GM12878 (cell line): ENCODE results near the gene COL3A1. TPM values are rescaled to one million over a fixed set of nuclear protein-coding genes. Genes with fewer than 3 reads are reported as not detected.

Experiments used
- ATAC-seq: fragments of 200-7000 bp; cut with Tn5 transposase; 3 replicates; pipeline ENCODE4 v1.9.1; 2020; ENCODE audit warnings: mild to moderate bottlenecking, moderate library complexity
- BruUV-seq: library from RNA; stranded (reverse); fragments of 400-500 nt; replicated peaks from 2 replicates; lab custom pipeline; 2021; lab: Mats Ljungman, UMichigan
- CTCF ChIA-PET: fragments of 300-600 bp; sonication (Branson Sonifier 250); formaldehyde crosslinking; extraction: SDS; loops from one replicate; lab custom pipeline; 2021; ENCODE audit warnings: inconsistent platforms; lab: Yijun Ruan, JAX
- POLR2A ChIA-PET: fragments of 350-600 bp; formaldehyde crosslinking; extraction: SDS; loops from one replicate; lab custom pipeline; 2021; ENCODE audit warnings: inconsistent platforms; lab: Charles Lee
- RAD21 ChIA-PET: fragments of 300-600 bp; sonication (Branson Sonifier 250); formaldehyde crosslinking; loops from one replicate; lab custom pipeline; 2023; ENCODE audit warnings: antibody characterized with exemption; ENCODE audit not compliant: unreplicated experiment; lab: Charles Lee
- SMC1A ChIA-PET: fragments of 300-600 bp; sonication (Branson Sonifier 250); formaldehyde crosslinking; loops from one replicate; lab custom pipeline; 2023; ENCODE audit not compliant: unreplicated experiment, uncharacterized antibody; lab: Charles Lee
- DNase-seq: peaks from one replicate; pipeline ENCODE4 v3.0.0-alpha.2; 2011; ENCODE audit warnings: low read depth, low spot score
- FAIRE-seq: peaks from 3 replicates; lab custom pipeline; 2011; peaks lifted over from hg19 to GRCh38; lab: Jason Lieb, UNC
- H2AFZ ChIP-seq: 2 replicates; pipeline ENCODE4 v1.6.0; 2011; ENCODE audit warnings: low read depth, low read length, control low read depth; ENCODE audit not compliant: control insufficient read depth
- H3K27ac ChIP-seq: 2 replicates; pipeline ENCODE4 v1.5.1; 2011; ENCODE audit warnings: control low read depth; ENCODE audit not compliant: control insufficient read depth, insufficient read depth
- H3K27me3 ChIP-seq, 2 experiments: replicated peaks in 1 of 2; 2 replicates each; pipeline versions ENCODE4 v1.6.0 to v1.6.1; 2011; ENCODE audit warnings: low read length in 1 of 2; ENCODE audit not compliant: control insufficient read depth in 2 of 2, insufficient read depth in 2 of 2
- H3K36me3 ChIP-seq, 2 experiments: 2 replicates each; pipeline ENCODE4 v1.5.1; 2011; ENCODE audit warnings: low read length in 1 of 2; ENCODE audit not compliant: control insufficient read depth in 2 of 2, insufficient read depth in 2 of 2
- H3K4me1 ChIP-seq: 2 replicates; pipeline ENCODE4 v1.6.1; 2011; ENCODE audit warnings: mild to moderate bottlenecking, low read length, moderate library complexity, mixed read lengths; ENCODE audit not compliant: control insufficient read depth, insufficient read depth
- H3K4me2 ChIP-seq: 2 replicates; pipeline ENCODE4 v1.6.0; 2011; ENCODE audit warnings: control low read depth; ENCODE audit not compliant: control insufficient read depth, insufficient read depth
- H3K4me3 ChIP-seq: fragments of 200-600 bp; sonication (generic); 2 replicates; pipeline ENCODE4 v1.5.1; 2016
- H3K79me2 ChIP-seq: 2 replicates; pipeline ENCODE4 v1.6.0; 2011; ENCODE audit warnings: low read length; ENCODE audit not compliant: control insufficient read depth, insufficient read depth
- H3K9ac ChIP-seq: 2 replicates; pipeline ENCODE4 v1.8.0; 2011; ENCODE audit warnings: low read length, control low read depth, mixed read lengths; ENCODE audit not compliant: control insufficient read depth, insufficient read depth
- H3K9me3 ChIP-seq: replicated peaks from 3 replicates; pipeline ENCODE4 v1.5.1; 2011; ENCODE audit warnings: mild to moderate bottlenecking, low read length; ENCODE audit not compliant: control insufficient read depth, insufficient read depth
- H4K20me1 ChIP-seq: 2 replicates; pipeline ENCODE4 v1.6.0; 2011; ENCODE audit not compliant: control insufficient read depth, insufficient read depth
- CHD2 ChIP-seq: IDR thresholded peaks from 2 replicates; pipeline ENCODE4 v1.6.1; 2011; ENCODE audit warnings: low read depth, low read length, improper control_type of control experiment, borderline replicate concordance
- CREB1 ChIP-seq: IDR thresholded peaks from 2 replicates; pipeline ENCODE4 v1.6.1; 2012; ENCODE audit warnings: low read depth, mild to moderate bottlenecking, inconsistent platforms
- ESRRA ChIP-seq: IDR thresholded peaks from 2 replicates; pipeline ENCODE4 v1.6.1; 2012; ENCODE audit warnings: mild to moderate bottlenecking, low read length, improper control_type of control experiment
- JUND ChIP-seq: IDR thresholded peaks from 2 replicates; pipeline ENCODE4 v1.6.1; 2012; ENCODE audit warnings: low read depth, mild to moderate bottlenecking, low read length, improper control_type of control experiment, moderate library complexity
- KDM1A ChIP-seq: fragments of 200-600 bp; sonication (generic); IDR thresholded peaks from 2 replicates; pipeline ENCODE4 v1.6.1; 2016; ENCODE audit warnings: borderline replicate concordance
- MTA2 ChIP-seq: fragments of 450-650 bp; IDR thresholded peaks from 2 replicates; pipeline ENCODE4 v1.6.1; 2016; ENCODE audit warnings: low read depth, mild to moderate bottlenecking, moderate library complexity
- MXI1 ChIP-seq: fragments of 150-350 bp; IDR thresholded peaks from 2 replicates; pipeline ENCODE4 v1.6.1; 2011; ENCODE audit warnings: low read depth, mild to moderate bottlenecking, inconsistent platforms, low read length, improper control_type of control experiment
- RAD21 ChIP-seq: IDR thresholded peaks from 2 replicates; pipeline ENCODE4 v1.6.1; 2011; ENCODE audit warnings: mild to moderate bottlenecking, low read depth, low read length, moderate library complexity; ENCODE audit not compliant: insufficient read depth
- SMC3 ChIP-seq: IDR thresholded peaks from 2 replicates; pipeline ENCODE4 v1.6.1; 2011; ENCODE audit warnings: low read length, improper control_type of control experiment, borderline replicate concordance
- in situ Hi-C: fragments of 300-500 bp; cut with MboI; formaldehyde crosslinking; loops from 9 replicates; pipeline ENCODE4 v1.14.3; 2018; ENCODE audit warnings: mixed read lengths
- intact Hi-C: fragments of 100-400 bp; cut with micrococcal nuclease; formaldehyde crosslinking; loops from one replicate; pipeline ENCODE4 v1.14.2; 2022; ENCODE audit not compliant: unreplicated experiment
- polyA plus RNA-seq, 11 experiments: library from polyadenylated mRNA; depleted of rRNA in 4 of 11; unstranded in 6 of 11; stranded (reverse) in 5 of 11; fragments of >200 nt; fragmentation: Nextera tagmentation in 4 of 11; fragmentation: Illumina TruSeq in 1 of 11; extraction: Ambion mirVana in 4 of 11; extraction: Trizol in 1 of 11; gene quantifications; 1 replicate in 1 of 11; 2 replicates in 10 of 11; pipeline versions ENCODE4 v1.2.1 to v1.2.3, GENCODE V29; 2011 to 2016; ENCODE audit warnings: inconsistent platforms in 2 of 11, missing spikeins in 2 of 11, low read depth in 1 of 11
- total RNA-seq, 4 experiments: library from RNA; depleted of rRNA in 3 of 4; stranded (reverse); fragments of >200 nt in 3 of 4; fragmentation: Illumina TruSeq in 1 of 4; extraction: Trizol in 1 of 4; gene quantifications; 2 replicates each; pipeline versions ENCODE4 v1.2.1 to v1.2.3, GENCODE V29; 2013 to 2021
- TF ChIP-seq, protein P1 (sequence below): fragments of 450-650 bp; IDR thresholded peaks from 2 replicates; pipeline ENCODE4 v1.6.1; 2018; ENCODE audit warnings: mild to moderate bottlenecking, low read depth, moderate library complexity; ENCODE audit not compliant: partially characterized antibody

Gene COL3A1
- total and polyA plus RNA-seq, 10 of the 15 experiments (the other 5 are each of a cell fraction or from before 2014, with no cell fraction given), result 0.04 to 0.67 (median 0.10) TPM; not detected in 2

DNA sequence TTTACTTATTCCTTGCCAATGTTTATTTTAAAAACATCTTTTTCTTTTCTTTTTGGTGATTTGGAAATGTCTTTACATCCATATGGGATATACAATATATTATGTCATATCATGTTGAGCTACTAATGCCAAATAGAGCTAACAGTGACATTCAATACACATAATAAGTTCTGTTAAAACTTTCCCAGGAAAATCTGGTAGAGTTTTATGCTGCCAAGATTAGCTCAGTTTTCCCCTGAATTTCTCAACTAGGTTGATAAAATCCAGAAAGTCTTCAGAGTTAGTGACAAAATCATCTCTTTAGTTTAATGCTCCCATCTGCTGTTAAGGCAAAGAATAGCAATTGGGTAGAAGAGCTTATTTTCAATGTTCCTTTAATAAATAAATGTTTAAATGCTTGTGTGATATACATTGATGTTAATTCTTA lies 9.9 kb downstream of the COL3A1 start:
- Histone ChIP-seq H3K4me1 (no peaks in the 10 kb centered on the region), H3K79me2 (no peaks in the 10 kb centered on the region), H3K36me3 (no peaks in the 10 kb centered on the region), H3K4me3 (no peak overlapping the region), H3K27me3 (no peaks in the 10 kb centered on the region), H2AFZ (no peak overlapping the region), H3K27ac (no peak overlapping the region), H3K4me2 (no peak overlapping the region), H3K9ac (no peak overlapping the region), H4K20me1 (no peaks in the 10 kb centered on the region), H3K9me3 (no peaks in the 10 kb centered on the region)
- ATAC-seq, result peak; percentile 44; the same call in 2 of the 3 replicates
- TF ChIP-seq, protein P1, sequence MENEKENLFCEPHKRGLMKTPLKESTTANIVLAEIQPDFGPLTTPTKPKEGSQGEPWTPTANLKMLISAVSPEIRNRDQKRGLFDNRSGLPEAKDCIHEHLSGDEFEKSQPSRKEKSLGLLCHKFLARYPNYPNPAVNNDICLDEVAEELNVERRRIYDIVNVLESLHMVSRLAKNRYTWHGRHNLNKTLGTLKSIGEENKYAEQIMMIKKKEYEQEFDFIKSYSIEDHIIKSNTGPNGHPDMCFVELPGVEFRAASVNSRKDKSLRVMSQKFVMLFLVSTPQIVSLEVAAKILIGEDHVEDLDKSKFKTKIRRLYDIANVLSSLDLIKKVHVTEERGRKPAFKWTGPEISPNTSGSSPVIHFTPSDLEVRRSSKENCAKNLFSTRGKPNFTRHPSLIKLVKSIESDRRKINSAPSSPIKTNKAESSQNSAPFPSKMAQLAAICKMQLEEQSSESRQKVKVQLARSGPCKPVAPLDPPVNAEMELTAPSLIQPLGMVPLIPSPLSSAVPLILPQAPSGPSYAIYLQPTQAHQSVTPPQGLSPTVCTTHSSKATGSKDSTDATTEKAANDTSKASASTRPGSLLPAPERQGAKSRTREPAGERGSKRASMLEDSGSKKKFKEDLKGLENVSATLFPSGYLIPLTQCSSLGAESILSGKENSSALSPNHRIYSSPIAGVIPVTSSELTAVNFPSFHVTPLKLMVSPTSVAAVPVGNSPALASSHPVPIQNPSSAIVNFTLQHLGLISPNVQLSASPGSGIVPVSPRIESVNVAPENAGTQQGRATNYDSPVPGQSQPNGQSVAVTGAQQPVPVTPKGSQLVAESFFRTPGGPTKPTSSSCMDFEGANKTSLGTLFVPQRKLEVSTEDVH, result no peak
- TF ChIP-seq KDM1A (no peak), JUND (no peak), RAD21 (peak; percentile 41; the same call in 1 of the 2 replicates), ESRRA (no peak), MXI1 (no peak), CHD2 (no peak), CREB1 (no peak), SMC3 (0 out of 2 replicates have a peak, but pooled peaks have one; percentile 19), MTA2 (no peak)
- ChIA-PET POLR2A (interaction anchor here (0.7 kb wide), 1 partner anchor 9 kb away, joined by 3 read pairs; no protein-coding TSS in a partner anchor), CTCF (interaction anchor here (0.8 to 5.2 kb wide), 32 partner anchors 10 to 470 kb away, joined by 3 to 75 read pairs (median 4); partner anchors contain the start of gene COL3A1), RAD21 (interaction anchor here (0.7 to 5.4 kb wide), 19 partner anchors 9 to 780 kb away, joined by 3 to 88 read pairs (median 4); no protein-coding TSS in a partner anchor), SMC1A (interaction anchor here (0.7 to 9.9 kb wide), 24 partner anchors 9 to 1484 kb away, joined by 3 to 172 read pairs (median 4); no protein-coding TSS in a partner anchor)
- no peak for FAIRE-seq
- BruUV-seq, result no TSS peak
- in situ Hi-C loops (no loop called here), intact Hi-C loops (loop anchor here (2.0 kb wide), 1 partner anchor 217 kb away; no protein-coding TSS in a partner anchor)
- DNase-seq, result no peak
